DND-41 (cell line): ENCODE measurements around the gene MOB4.

ENCODE experiments used
- CTCF ChIP-seq: IDR thresholded peaks from 2 replicates; pipeline ENCODE4 v1.5.1; 2012; ENCODE audit warnings: borderline replicate concordance, low read length, moderate library complexity, mild to moderate bottlenecking; ENCODE audit not compliant: poor library complexity, severe bottlenecking; ENCODE audit errors: extremely low read depth
- EZH2 ChIP-seq: IDR thresholded peaks from 3 replicates; pipeline ENCODE4 v1.6.1; 2012; ENCODE audit warnings: borderline replicate concordance, low read depth, mild to moderate bottlenecking, moderate library complexity, low read length, inconsistent platforms; ENCODE audit not compliant: severe bottlenecking

- no peak for TF ChIP-seq CTCF
- TF ChIP-seq EZH2 = no peak
Measured at GRCh38 chr2:197513915-197514314, 2.0 kb upstream of the MOB4 start.
